ENCODE results near the gene ANKMY1. TPM values are rescaled to one million over a fixed set of nuclear protein-coding genes. Genes with fewer than 3 reads are reported as not detected.

ANKMY1 gene
- total and polyA plus RNA-seq, 8 donors: 3.1 to 79.4 (median 9.7) TPM

DNA sequence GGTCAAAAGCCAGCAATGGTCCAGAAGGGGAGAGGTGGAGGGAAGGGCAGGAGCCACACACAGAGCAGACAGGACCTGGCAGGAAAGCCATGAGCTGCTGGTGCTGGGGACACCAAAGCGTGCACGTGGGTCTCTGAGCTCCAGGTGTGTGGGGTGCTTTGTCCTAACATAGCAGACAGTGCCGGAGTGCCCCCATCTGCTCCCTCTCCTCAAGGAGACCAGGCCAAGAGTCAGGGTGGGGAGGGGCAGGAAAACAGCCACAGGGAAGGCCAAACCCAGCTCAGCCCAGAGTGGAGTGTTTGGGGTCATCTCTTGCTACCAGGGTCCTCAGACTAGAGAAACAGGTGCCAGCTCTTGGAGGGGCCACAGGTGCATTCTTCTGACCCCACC is 126.5 kb downstream of the ANKMY1 start:
- H3K4me3 ChIP-seq: no peak overlapping the region
- WGBS, 5 donors: 77 to 86% (median 84%) methylated on average over 3 of the region's 3 CpGs
- H3K9me3 ChIP-seq: no peaks in the 10 kb centered on the region
- H3K27me3 ChIP-seq: peaks cover 0 to 31% (median 3%) of the 10 kb centered on the region in 3 donors
- H3K27ac ChIP-seq: no peak overlapping the region
- intact Hi-C loops (cut with DNase I; ENCODE audit: low total_unique reads): no loop called here
- peaks cover 14 to 16% (median 15%) of the 10 kb centered on the region in 4 donors for H3K4me1 ChIP-seq
- H3K36me3 ChIP-seq: no peaks in the 10 kb centered on the region
- TF ChIP-seq, protein P1, sequence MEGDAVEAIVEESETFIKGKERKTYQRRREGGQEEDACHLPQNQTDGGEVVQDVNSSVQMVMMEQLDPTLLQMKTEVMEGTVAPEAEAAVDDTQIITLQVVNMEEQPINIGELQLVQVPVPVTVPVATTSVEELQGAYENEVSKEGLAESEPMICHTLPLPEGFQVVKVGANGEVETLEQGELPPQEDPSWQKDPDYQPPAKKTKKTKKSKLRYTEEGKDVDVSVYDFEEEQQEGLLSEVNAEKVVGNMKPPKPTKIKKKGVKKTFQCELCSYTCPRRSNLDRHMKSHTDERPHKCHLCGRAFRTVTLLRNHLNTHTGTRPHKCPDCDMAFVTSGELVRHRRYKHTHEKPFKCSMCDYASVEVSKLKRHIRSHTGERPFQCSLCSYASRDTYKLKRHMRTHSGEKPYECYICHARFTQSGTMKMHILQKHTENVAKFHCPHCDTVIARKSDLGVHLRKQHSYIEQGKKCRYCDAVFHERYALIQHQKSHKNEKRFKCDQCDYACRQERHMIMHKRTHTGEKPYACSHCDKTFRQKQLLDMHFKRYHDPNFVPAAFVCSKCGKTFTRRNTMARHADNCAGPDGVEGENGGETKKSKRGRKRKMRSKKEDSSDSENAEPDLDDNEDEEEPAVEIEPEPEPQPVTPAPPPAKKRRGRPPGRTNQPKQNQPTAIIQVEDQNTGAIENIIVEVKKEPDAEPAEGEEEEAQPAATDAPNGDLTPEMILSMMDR (IDR thresholded peaks at IDR 0.05): no peak
- no peak for TF ChIP-seq POLR2AphosphoS5 (IDR thresholded peaks at IDR 0.05)
- no peak for TF ChIP-seq POLR2A (IDR thresholded peaks at IDR 0.05)
- no peak for TF ChIP-seq EP300 (IDR thresholded peaks at IDR 0.05)
- peak in 1 of 2 donors; percentile 17 for DNase-seq

DNA sequence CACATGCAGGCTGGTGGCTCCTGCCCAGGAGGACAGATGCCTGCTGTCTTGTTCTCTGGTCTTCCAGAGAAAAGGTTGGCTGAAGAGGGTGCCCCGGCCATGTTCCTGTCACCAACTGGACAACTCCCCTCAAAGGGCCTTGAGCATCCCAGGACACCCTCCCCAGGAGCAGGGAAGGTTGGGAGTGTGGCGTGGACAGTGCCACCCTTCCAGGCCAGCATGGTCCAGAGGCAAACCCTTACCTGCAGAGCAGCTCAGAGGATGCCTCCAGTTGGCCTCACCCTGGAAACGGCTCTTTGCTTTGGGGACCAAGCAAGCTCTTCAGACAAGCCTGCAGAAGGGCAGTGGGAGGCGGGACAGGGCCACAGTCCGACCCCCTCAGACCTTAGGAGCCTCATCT is 127.2 kb downstream of the ANKMY1 start:
- Histone ChIP-seq H3K4me1 (peaks cover 9 to 12% (median 9%) of the 10 kb centered on the region in 4 donors), H3K36me3 (no peaks in the 10 kb centered on the region), H3K27me3 (peaks cover 0 to 24% (median 0%) of the 10 kb centered on the region in 3 donors), H3K9me3 (no peaks in the 10 kb centered on the region), H3K27ac (no peak overlapping the region), H3K4me3 (no peak overlapping the region)
- intact Hi-C loops (cut with DNase I; ENCODE audit: low total_unique reads): no loop called here
- DNase-seq: no peak
- TF ChIP-seq EP300 (IDR thresholded peaks at IDR 0.05) (no peak), POLR2AphosphoS5 (IDR thresholded peaks at IDR 0.05) (no peak), POLR2A (IDR thresholded peaks at IDR 0.05) (no peak)
- TF ChIP-seq, protein P1 (IDR thresholded peaks at IDR 0.05): no peak
- WGBS, 5 donors: 74 to 92% (median 86%) methylated on average over 5 of the region's 5 CpGs

DNA sequence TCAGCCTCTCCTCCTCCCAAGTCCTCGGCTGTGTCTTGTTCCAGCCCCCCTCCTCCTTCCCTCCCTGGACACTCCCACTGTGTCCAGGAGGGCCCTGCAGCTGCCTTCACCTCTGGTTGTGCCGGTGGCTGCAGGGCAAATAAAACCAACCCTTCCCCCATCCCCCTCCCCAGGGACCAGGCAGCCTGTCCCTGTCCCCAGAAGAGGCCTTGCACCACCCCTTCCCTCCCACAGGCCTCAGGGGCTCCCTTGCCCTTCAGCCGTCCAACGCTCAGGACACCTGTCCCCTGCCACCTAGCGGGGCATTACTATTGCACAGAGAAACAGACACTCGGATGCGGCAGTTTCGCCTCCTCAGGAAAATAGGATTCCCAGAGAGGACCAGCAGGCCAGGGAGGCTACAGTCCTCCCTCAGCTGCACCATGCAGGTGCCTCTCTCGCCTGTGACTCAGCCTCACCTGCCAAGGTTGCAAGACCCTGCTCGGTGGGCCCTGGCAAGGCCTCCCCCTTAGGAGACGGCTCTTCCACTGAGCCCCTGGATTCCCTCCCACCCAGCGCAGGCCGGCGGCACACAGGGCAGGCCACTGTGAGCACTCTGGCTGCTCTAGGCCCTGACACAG is 127.8 kb downstream of the ANKMY1 start:
- H3K36me3 ChIP-seq: no peaks in the 10 kb centered on the region
- TF ChIP-seq POLR2A (IDR thresholded peaks at IDR 0.05) (no peak), POLR2AphosphoS5 (IDR thresholded peaks at IDR 0.05) (no peak), EP300 (IDR thresholded peaks at IDR 0.05) (no peak)
- TF ChIP-seq, protein P1 (IDR thresholded peaks at IDR 0.05): no peak
- no peaks in the 10 kb centered on the region for H3K9me3 ChIP-seq
- no peak overlapping the region for H3K27ac ChIP-seq
- no peak overlapping the region for H3K4me3 ChIP-seq
- peaks cover 8 to 12% (median 9%) of the 10 kb centered on the region in 4 donors for H3K4me1 ChIP-seq
- peaks cover 0 to 20% (median 0%) of the 10 kb centered on the region in 3 donors for H3K27me3 ChIP-seq
- peak in 1 of 2 donors; percentile 19 for DNase-seq
- intact Hi-C loops (cut with DNase I; ENCODE audit: low total_unique reads): no loop called here
- WGBS, 5 donors: 82 to 87% (median 83%) methylated on average over 7 to 14 of the region's 14 CpGs

Small RNA genes lying within 50 kb of the gene (small RNA-seq; reads per million reads assigned to genes)
- gene MIR149: 4.4 to 11.3 (median 9.9) reads per million in 4 donors

Other genes with a start within 250 kb of the ANKMY1 start
- 100 to 1,000 TPM in 1 of 5 donors, 10 to 100 TPM in 4; 11.7 to 117 (median 28.8) TPM for gene GPC1, start 122.3 kb downstream of the ANKMY1 start, total RNA-seq
- gene GPC1, start 122.3 kb downstream of the ANKMY1 start, polyA plus RNA-seq: 10 to 100 TPM in 2 of 3 donors, 1 to 10 TPM in 1; 6.3 to 40.1 (median 14.0) TPM
- 10 to 100 TPM in 1 of 5 donors, 1 to 10 TPM in 4; 1.3 to 71.5 (median 2.2) TPM for gene DUSP28, start 2.4 kb upstream of the ANKMY1 start, total RNA-seq
- gene DUSP28, start 2.4 kb upstream of the ANKMY1 start, polyA plus RNA-seq: 1 to 10 TPM; 2.7 to 7.0 (median 6.7) TPM
- gene RNPEPL1, start 10.5 kb upstream of the ANKMY1 start, total RNA-seq: 100 to 1,000 TPM in 3 of 5 donors, 10 to 100 TPM in 2; 32.7 to 196 (median 145) TPM
- gene RNPEPL1, start 10.5 kb upstream of the ANKMY1 start, polyA plus RNA-seq: 100 to 1,000 TPM in 2 of 3 donors, 10 to 100 TPM in 1; 93.9 to 136 (median 113) TPM
- gene CAPN10, start 28.7 kb upstream of the ANKMY1 start, total RNA-seq: 100 to 1,000 TPM in 1 of 5 donors, 10 to 100 TPM in 4; 26.6 to 197 (median 58.3) TPM
- 10 to 100 TPM; 17.7 to 38.0 (median 23.3) TPM for gene CAPN10, start 28.7 kb upstream of the ANKMY1 start, polyA plus RNA-seq
- gene GPR35, start 67.5 kb upstream of the ANKMY1 start, total RNA-seq: 10 to 100 TPM; 11.7 to 68.9 (median 21.9) TPM
- 10 to 100 TPM in 1 of 3 donors, 1 to 10 TPM in 2; 8.5 to 12.8 (median 9.8) TPM for gene GPR35, start 67.5 kb upstream of the ANKMY1 start, polyA plus RNA-seq
- under 1 TPM in 1 of 5 donors, not detected in 4; 0.89 TPM for gene AQP12B, start 124.9 kb upstream of the ANKMY1 start, total RNA-seq
- gene AQP12B, start 124.9 kb upstream of the ANKMY1 start, polyA plus RNA-seq: under 1 TPM in 1 of 3 donors, not detected in 2; 0.46 TPM
- gene AQP12A, start 133.9 kb upstream of the ANKMY1 start, total RNA-seq: not detected
- not detected for gene AQP12A, start 133.9 kb upstream of the ANKMY1 start, polyA plus RNA-seq

All from stomach (tissue), 9 donors.